GM06990 (cell line): ENCODE measurements around the gene RNF148.

Experiments used
- DNase-seq: peaks from one replicate; pipeline ENCODE4 v3.0.0-alpha.2; 2011; ENCODE audit not compliant: insufficient read length; ENCODE audit errors: extremely low read depth
- H3K27me3 ChIP-seq: replicated peaks from 2 replicates; pipeline ENCODE4 v1.6.0; 2011; ENCODE audit warnings: low read length; ENCODE audit not compliant: control insufficient read depth, insufficient read depth
- H3K36me3 ChIP-seq: 2 replicates; pipeline ENCODE4 v1.5.1; 2011; ENCODE audit warnings: low read length; ENCODE audit not compliant: control insufficient read depth, insufficient read depth
- H3K4me3 ChIP-seq: replicated peaks from 2 replicates; pipeline ENCODE4 v1.5.1; 2011; ENCODE audit warnings: low read depth, mild to moderate bottlenecking, control low read depth, low read length
- CTCF ChIP-seq: IDR thresholded peaks from 2 replicates; pipeline ENCODE4 v1.5.1; 2011; ENCODE audit warnings: low read length, control low read depth, mild to moderate bottlenecking, inconsistent platforms; ENCODE audit not compliant: insufficient read depth, poor library complexity, severe bottlenecking

Gene RNF148

GRCh38 chr7:122738947-122739346, 36.2 kb upstream of the RNF148 start:
- TF ChIP-seq CTCF: no peak
- no peak overlapping the region for H3K4me3 ChIP-seq
- H3K27me3 ChIP-seq: no peaks in the 10 kb centered on the region
- H3K36me3 ChIP-seq: no peaks in the 10 kb centered on the region
- DNase-seq: no peak

- no peaks in the 10 kb centered on the region for H3K27me3 ChIP-seq
- DNase-seq: no peak
- no peak overlapping the region for H3K4me3 ChIP-seq
- H3K36me3 ChIP-seq: no peaks in the 10 kb centered on the region
- TF ChIP-seq CTCF: no peak
Observed at GRCh38 chr7:122736183-122736582, 33.5 kb upstream of the RNF148 start.

- Histone ChIP-seq H3K4me3 (no peak overlapping the region), H3K27me3 (no peaks in the 10 kb centered on the region), H3K36me3 (no peaks in the 10 kb centered on the region)
- DNase-seq: no peak
- no peak for TF ChIP-seq CTCF
Observed at GRCh38 chr7:122727759-122728158, 25.0 kb upstream of the RNF148 start.

GRCh38 chr7:122727354-122727753, 24.6 kb upstream of the RNF148 start:
- TF ChIP-seq CTCF: no peak
- no peak for DNase-seq
- Histone ChIP-seq H3K27me3 (no peaks in the 10 kb centered on the region), H3K36me3 (no peaks in the 10 kb centered on the region), H3K4me3 (no peak overlapping the region)

- no peak for DNase-seq
- no peak for TF ChIP-seq CTCF
- H3K4me3 ChIP-seq: no peak overlapping the region
- H3K36me3 ChIP-seq: no peaks in the 10 kb centered on the region
- H3K27me3 ChIP-seq: no peaks in the 10 kb centered on the region
Observed at GRCh38 chr7:122726881-122727280, 24.2 kb upstream of the RNF148 start.

GRCh38 chr7:122724366-122724765, 21.6 kb upstream of the RNF148 start:
- no peak for DNase-seq
- H3K27me3 ChIP-seq: no peaks in the 10 kb centered on the region
- TF ChIP-seq CTCF: no peak
- no peaks in the 10 kb centered on the region for H3K36me3 ChIP-seq
- H3K4me3 ChIP-seq: no peak overlapping the region
